HepG2 (cell line): Measurements from ENCODE around the gene C1orf141. TPM values are rescaled to one million over a fixed set of nuclear protein-coding genes. Genes with fewer than 3 reads are reported as not detected.

Source experiments
- CBX1 ChIP-seq: IDR thresholded peaks from one replicate; pipeline ENCODE4 v1.6.1; 2016; ENCODE audit warnings: antibody characterized with exemption, low read depth
- CREB1 ChIP-seq, 2 experiments: fragments of 450-650 bp in 1 of 2; IDR thresholded peaks; 2 replicates each; pipeline ENCODE4 v1.6.1; 2016 to 2017; ENCODE audit warnings: control low read depth in 1 of 2, mild to moderate bottlenecking in 1 of 2, missing compliant biosample characterization in 1 of 2, missing genetic modification characterization in 1 of 2
- CTCF ChIP-seq: sonication (generic); formaldehyde crosslinking; IDR thresholded peaks from 2 replicates; pipeline ENCODE4 v1.5.0; 2020; ENCODE audit warnings: mild to moderate bottlenecking, missing genetic modification reagents, moderate library complexity
- FOSL2 ChIP-seq: sonication (generic); formaldehyde crosslinking; IDR thresholded peaks from 2 replicates; pipeline ENCODE4 v1.4.0; 2020; ENCODE audit warnings: missing genetic modification reagents
- ISL2 ChIP-seq: sonication (generic); formaldehyde crosslinking; IDR thresholded peaks from 2 replicates; pipeline ENCODE4 v1.5.0; 2020; ENCODE audit warnings: missing genetic modification reagents
- MAFK ChIP-seq, 2 experiments: IDR thresholded peaks in 1 of 2; conservative IDR thresholded peaks in 1 of 2; 2 replicates each; pipeline ENCODE4 v1.6.1; 2011; ENCODE audit warnings: improper control_type of control experiment in 2 of 2, low read length in 2 of 2
- NR3C1 ChIP-seq: sonication (generic); formaldehyde crosslinking; IDR thresholded peaks from 2 replicates; pipeline ENCODE4 v1.4.0; 2020; ENCODE audit warnings: missing genetic modification reagents
- ONECUT2 ChIP-seq: sonication (generic); formaldehyde crosslinking; IDR thresholded peaks from 2 replicates; pipeline ENCODE4 v1.4.0; 2020; ENCODE audit warnings: missing genetic modification reagents
- PLSCR1 ChIP-seq: sonication (generic); formaldehyde crosslinking; IDR thresholded peaks from 2 replicates; pipeline ENCODE4 v1.5.0; 2020; ENCODE audit warnings: missing genetic modification reagents, mild to moderate bottlenecking, borderline replicate concordance
- PRPF4 ChIP-seq: fragments of 200-400 bp; formaldehyde crosslinking; IDR thresholded peaks from 2 replicates; pipeline ENCODE4 v1.6.1; 2016; ENCODE audit warnings: low read length, low read depth; ENCODE audit not compliant: poor library complexity, severe bottlenecking
- RNF219 ChIP-seq: sonication (generic); formaldehyde crosslinking; IDR thresholded peaks from 2 replicates; pipeline ENCODE4 v1.5.0; 2020; ENCODE audit warnings: mild to moderate bottlenecking, missing genetic modification reagents
- SAP130 ChIP-seq: IDR thresholded peaks from 2 replicates; pipeline ENCODE4 v1.6.1; 2016; ENCODE audit warnings: low read depth
- SIN3B ChIP-seq: fragments of 150-350 bp; IDR thresholded peaks from 2 replicates; pipeline ENCODE4 v1.6.1; 2014; ENCODE audit warnings: low read length
- SP140L ChIP-seq: sonication (generic); formaldehyde crosslinking; IDR thresholded peaks from 2 replicates; pipeline ENCODE4 v1.4.0; 2020; ENCODE audit warnings: missing genetic modification reagents, borderline replicate concordance
- U2AF1 ChIP-seq: fragments of 200-400 bp; formaldehyde crosslinking; optimal IDR thresholded peaks from 2 replicates; pipeline ENCODE3; 2017; ENCODE audit warnings: mild to moderate bottlenecking, low read depth, low read length
- ZNF160 ChIP-seq: sonication (generic); formaldehyde crosslinking; IDR thresholded peaks from 2 replicates; pipeline ENCODE4 v1.8.0; 2022; ENCODE audit warnings: mild to moderate bottlenecking, inconsistent platforms, missing genetic modification reagents
- ZNF432 ChIP-seq: sonication (generic); formaldehyde crosslinking; IDR thresholded peaks from 2 replicates; pipeline ENCODE4 v1.5.0; 2020; ENCODE audit warnings: missing genetic modification reagents, mild to moderate bottlenecking, borderline replicate concordance
- ZNF646 ChIP-seq: sonication (generic); formaldehyde crosslinking; IDR thresholded peaks from 2 replicates; pipeline ENCODE4 v1.9.0; 2021; ENCODE audit warnings: mild to moderate bottlenecking, missing genetic modification reagents
- ZNF672 ChIP-seq: sonication (generic); formaldehyde crosslinking; IDR thresholded peaks from 2 replicates; pipeline ENCODE4 v1.8.1; 2022; ENCODE audit warnings: missing genetic modification reagents
- ZNF747 ChIP-seq: sonication (generic); formaldehyde crosslinking; IDR thresholded peaks from 2 replicates; pipeline ENCODE4 v1.8.1; 2023; ENCODE audit warnings: missing genetic modification reagents, mild to moderate bottlenecking, borderline replicate concordance
- polyA plus RNA-seq, 8 experiments: library from polyadenylated mRNA; depleted of rRNA in 3 of 8; stranded (reverse) in 7 of 8; unstranded in 1 of 8; fragments of >200 nt; fragmentation: Illumina TruSeq in 4 of 8; extraction: Trizol in 4 of 8; gene quantifications; 2 replicates each; pipeline versions ENCODE4 v1.2.1 to v1.2.3, GENCODE V29; 2011 to 2016; ENCODE audit warnings: low read depth in 4 of 8, missing spikeins in 1 of 8, mixed read lengths in 1 of 8; ENCODE audit not compliant: insufficient read depth in 1 of 8
- total RNA-seq, 5 experiments: library from RNA; depleted of rRNA; stranded (reverse); fragments of >200 nt; fragmentation: Illumina TruSeq; extraction: Trizol; gene quantifications; 2 replicates each; pipeline ENCODE4 v1.2.3, GENCODE V29; 2016; ENCODE audit warnings: low read depth in 1 of 5

C1orf141 gene
- total and polyA plus RNA-seq, 2 of the 13 experiments (the other 11 are each of a cell fraction or from before 2014, with no cell fraction given): not detected

- TF ChIP-seq ZNF646 (CRISPR knock-in tag): peak; percentile 86; the same call in 1 of the 2 replicates
- no peak for TF ChIP-seq SIN3B
- no peak for TF ChIP-seq ZNF160 (CRISPR knock-in tag)
- TF ChIP-seq RNF219 (CRISPR knock-in tag): no peak
- no peak for TF ChIP-seq MAFK (conservative IDR thresholded peaks at IDR 0.05 in 1 of 2, IDR thresholded peaks at IDR 0.05 in 1 of 2; ENCODE audit: low read length in 2 of 2)
- no peak for TF ChIP-seq CTCF (CRISPR knock-in tag)
- TF ChIP-seq ZNF747 (CRISPR knock-in tag): no peak
- no peak for TF ChIP-seq ZNF672 (CRISPR knock-in tag)
- no peak for TF ChIP-seq ZNF432 (CRISPR knock-in tag)
- no peak for TF ChIP-seq ONECUT2 (CRISPR knock-in tag)
- peak; percentile 97 for TF ChIP-seq FOSL2
- TF ChIP-seq PLSCR1 (CRISPR knock-in tag): no peak
- no peak for TF ChIP-seq CBX1
- no peak for TF ChIP-seq PRPF4
- no peak for TF ChIP-seq ISL2
- TF ChIP-seq CREB1 (IDR thresholded peaks at IDR 0.05): peak; percentile 16; the same call in 1 of the 2 replicates
- no peak for TF ChIP-seq CREB1 (CRISPR knock-in tag; IDR thresholded peaks at IDR 0.05)
- TF ChIP-seq NR3C1: no peak
- TF ChIP-seq U2AF1: no peak
- TF ChIP-seq SP140L (CRISPR knock-in tag): no peak
- peak; percentile 51 for TF ChIP-seq SAP130
Observed at GRCh38 chr1:67060811-67061218, 74.0 kb downstream of the C1orf141 start (continued).
